Superior temporal gyrus (tissue), 1 donor: ENCODE measurements around the gene CTDSPL2.
"Not testable (repeated sequence)": the region's sequence is repeated elsewhere in the genome, so short reads cannot be mapped to it uniquely, and the experiment has no call there.

Experiments
- DNase-seq: peaks from one replicate; pipeline ENCODE4 v3.0.0-alpha.2; 2016; ENCODE audit errors: extremely low spot score

CTDSPL2 gene

DNA sequence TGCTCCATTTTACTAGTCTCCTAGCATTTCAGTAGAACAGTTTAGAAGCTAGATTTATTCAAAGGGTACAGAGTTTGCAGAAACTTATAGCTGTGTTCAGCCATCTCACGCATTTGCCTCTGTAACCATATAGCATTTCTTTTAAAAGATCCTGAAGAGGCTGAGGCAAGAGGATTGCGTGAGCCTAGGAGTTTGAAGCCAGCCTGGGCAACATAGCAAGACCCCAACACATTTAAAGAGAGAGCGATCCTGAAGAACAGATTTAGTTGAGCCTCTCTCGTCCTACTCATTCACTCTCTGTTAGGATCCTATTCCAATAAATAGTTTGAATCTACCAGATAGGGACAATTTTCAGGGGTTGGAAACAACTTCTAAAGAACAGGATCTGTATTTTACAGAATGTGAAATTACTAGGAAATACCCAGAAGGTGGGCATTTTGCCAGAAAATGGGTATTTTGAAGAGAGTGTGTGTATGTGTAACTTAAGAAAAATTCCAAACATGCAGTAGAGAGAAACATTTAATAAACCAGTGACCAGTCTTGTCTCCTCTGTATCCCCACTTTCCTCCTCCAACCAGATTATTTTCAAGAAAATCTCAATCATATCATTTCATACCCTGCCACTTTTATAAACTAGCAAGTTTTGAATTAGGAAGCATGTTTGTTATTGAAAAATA, 114.0 kb downstream of the CTDSPL2 start:
- peak; percentile 14 for DNase-seq

DNA sequence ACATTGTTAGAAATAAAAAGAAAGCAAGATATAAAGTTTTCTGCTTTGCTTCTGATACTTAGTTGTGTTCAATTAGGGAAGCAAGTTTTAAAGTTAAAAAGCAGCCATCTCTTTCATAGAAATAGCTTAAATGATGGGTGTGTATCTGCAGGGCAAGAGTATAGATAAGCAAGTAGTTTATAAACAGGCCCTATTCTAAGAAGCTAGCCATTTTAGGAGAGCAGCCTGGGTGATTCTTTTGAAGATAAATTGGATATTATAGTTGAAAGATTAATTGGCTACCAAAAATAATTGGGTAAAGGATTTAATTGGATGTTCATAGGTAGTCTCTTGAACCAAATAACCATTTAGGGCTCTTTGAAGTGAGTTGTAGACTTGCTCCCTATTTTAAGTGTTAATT, 115.2 kb downstream of the CTDSPL2 start:
- DNase-seq = no peak

DNA sequence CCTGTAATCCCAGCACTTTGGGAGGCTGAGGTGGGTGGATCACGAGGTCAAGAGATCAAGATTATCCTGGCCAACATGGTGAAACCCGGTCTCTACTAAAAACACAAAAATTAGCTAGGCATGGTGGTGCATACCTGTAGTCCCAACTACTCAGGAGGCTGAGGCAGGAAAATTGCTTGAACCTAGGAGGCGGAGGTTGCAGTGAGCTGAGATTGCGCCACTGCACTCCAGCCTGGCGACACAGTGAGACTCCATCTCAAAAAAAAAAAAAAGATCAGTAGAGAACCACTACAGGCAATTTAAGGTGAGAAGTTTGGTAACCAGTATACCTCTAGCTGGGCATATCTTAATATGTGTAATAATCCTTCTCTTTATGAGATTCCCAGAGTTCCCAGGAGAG, 117.3 kb downstream of the CTDSPL2 start:
- DNase-seq = not testable (repeated sequence)

DNA sequence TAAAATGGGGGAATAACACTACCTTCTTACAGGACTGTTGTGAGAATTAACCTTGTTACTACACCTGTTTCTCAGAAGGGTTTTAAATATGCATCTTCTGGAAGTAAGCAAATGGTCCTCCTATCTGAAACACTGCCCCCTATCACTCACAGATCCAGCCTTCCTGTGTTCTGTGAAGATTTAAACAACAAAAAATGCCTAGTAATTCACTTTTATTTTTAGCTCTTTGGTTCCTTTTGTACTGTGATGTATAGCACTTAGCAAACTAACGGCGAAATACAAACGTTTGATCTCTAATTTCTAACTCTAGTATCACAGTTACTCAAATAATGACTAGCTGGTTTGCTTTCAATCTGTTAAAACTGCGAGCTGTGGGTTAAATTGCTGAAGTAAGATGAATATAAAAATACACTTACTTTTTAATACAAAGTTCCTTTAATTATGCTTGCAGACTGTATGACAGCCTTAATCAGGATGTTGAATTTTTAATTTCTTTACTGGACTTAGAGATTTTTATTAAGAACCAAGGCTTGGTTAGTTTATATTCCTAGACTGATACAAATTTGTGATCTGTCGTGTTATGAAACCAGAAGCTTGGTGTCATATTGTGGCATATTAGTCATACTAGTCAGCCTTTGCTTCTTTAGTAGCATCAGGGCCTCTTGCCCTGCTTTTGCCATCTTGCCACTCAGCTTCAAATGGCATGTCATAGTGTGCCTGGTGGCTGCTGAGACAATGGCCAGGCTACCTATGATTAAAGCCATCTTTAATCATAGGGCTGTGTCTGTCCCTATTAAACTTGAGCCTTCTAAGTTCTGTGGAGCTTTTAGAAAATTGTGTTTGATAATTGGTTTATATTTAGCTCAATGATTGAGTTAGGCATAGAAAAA, 118.7 kb downstream of the CTDSPL2 start:
- peak; percentile 50 for DNase-seq

DNA sequence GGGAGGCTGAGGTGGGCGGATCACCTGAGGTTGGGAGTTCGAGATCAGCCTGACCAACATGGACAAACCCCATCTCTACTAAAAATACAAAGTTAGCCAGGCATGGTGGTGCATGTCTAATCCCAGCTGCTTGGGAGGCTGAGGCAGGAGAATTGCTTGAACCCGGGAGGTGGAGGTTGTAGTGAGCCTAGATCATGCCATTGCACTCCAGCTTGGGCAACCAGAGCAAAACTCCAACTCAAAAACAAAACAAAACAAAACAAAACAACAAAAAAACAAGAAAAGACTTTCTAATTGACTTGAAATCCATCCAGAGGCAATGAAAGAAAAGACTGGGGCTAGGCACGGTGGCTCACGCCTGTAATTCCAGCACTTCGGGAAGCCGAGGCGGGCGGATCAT, 121.7 kb downstream of the CTDSPL2 start:
- DNase-seq = not testable (repeated sequence)

DNA sequence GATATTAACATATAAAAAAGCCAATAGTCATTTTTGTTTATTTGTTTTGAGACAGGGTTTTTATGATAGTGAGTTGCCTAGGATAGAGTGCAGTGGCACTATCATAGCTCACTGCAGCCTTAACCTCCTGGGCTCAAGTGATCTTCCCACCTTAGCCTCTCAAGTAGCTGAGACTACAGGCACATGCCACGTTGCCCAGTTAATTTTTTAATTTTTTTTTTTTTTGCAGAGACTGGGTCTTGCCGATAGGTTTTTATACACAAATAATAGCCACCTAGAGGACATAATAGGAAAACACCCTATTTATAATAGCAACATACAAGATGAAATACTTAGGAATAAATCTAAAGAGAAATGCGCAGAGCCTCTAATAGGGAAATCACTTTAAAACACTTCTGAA, 122.8 kb downstream of the CTDSPL2 start:
- DNase-seq = peak; percentile 21

DNA sequence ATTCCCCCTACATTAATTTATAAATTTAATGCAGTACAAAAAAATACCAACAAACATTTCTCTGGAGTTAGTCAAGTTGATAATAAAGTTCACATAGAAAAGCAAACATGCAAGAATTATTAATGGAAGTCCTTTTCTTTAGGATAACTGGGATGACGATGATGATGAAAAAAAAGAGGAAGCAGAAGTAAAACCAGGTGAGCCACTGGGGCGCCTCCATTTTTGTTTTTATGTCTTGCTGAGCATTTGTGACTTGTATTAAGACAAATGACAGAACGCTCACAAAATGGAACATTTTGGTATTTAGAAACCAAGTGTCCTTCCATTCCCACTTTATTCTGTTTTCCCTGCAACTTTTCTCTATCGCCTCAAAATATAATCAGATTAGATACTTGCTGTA, 123.3 kb downstream of the CTDSPL2 start:
- no peak for DNase-seq

DNA sequence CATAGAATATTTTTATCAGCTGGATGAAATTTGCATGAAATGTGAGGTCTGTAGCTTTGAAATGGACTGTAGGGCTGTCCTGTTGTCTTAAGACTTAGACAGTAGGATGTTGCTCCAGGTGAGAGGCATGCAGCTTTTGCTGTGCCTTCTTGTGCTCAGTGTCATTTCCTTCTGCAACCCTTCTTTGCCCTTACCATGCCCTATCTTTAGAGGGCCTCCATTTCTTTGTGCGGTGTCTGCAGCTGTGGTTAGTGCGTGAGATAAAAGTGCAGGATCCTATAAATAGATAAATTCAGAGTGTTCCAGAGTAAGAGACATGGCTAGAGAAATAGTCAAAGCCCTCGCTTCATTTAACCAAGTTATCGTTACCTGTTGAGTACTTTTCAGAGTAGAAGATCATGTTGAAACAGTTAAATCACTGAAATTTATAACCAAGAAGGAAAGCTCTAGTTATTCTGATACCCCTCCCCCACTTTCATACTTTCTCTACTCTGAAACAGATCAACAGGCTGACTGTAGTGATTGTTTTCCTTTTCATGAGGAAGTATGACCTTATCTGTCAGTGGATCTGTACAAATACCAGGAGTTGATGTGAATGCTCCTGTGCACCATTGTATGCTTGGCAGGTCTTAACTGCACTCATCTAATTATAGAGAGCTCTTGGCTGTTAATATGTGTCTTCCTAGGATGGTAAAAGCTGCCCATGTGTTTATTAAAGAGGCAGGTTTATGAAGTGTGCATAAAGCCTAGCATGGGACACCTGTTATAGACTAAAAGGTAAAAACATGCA, 127.7 kb downstream of the CTDSPL2 start:
- no peak for DNase-seq

DNA sequence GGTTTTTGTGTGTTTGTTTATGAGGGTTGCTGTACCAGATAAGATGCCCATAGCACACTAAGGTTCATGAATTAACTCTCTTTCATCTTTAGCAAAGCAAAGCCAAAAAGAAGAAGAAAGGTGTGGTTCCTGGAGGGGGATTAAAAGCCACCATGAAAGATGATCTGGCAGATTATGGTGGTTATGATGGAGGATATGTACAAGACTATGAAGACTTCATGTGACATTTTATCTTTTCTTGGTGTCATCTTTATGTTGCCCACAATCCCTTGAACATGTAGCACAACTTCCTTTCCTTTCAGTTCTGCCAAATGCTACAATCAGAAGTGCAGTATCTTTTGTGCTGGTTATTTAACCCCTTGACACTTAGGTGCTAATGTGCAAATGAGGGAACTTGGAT, 133.5 kb downstream of the CTDSPL2 start:
- not testable (repeated sequence) for DNase-seq

DNA sequence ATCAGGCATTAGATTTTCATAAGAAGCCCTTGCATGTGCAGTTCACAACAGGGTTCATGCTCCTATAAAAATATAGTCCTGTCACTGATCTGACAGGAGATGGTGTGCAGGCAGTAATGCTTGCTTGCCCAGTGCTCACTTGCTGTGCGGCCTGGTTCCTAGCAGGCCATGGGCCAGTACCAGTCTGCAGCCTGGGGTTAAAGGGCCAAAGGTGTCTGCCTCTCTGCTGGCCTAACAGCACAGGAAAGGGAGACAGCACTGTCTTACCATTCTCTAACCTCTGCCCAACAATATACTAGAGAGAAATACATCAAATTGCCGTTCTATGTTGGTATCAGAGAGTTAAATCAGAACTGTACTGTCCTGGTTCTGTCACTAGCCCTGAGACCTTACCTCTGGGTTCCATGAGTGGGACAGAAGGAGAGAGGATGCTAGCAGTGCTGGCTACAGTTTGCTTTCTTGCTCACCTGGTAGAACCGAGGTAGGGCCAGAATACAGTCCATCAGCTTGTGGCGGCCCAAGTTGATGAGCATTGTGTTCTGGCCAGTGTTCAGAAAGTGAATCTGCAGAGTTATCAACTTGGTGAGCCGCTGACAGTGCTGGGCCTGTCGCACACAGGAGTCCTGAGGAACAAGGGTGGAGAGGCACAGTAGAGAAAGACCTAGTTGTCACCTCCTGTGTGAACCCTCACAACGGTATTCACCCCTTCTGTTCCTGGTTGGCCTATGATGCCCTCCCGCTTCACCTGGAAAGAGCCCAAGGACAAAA, 138.1 kb downstream of the CTDSPL2 start:
- no peak for DNase-seq

DNA sequence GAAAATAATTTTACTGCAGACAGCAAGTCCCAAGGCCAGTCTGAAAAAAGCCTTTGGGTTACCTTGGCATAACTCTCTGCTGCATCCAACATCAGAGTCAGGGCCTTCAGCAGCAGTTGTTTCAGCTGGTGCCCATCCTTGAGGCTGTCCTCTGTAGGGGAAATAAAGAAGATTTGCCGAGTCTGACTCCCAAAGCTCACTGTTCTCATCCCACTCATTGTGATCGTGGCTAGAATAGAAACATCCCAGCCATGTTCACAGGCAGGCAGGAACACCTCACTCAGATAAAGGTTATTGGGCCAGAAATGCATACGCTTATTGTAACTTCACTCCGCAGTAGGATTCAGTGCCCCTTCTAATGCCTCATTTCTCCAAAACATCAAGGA, 138.7 kb downstream of the CTDSPL2 start:
- peak; percentile 16 for DNase-seq

DNA sequence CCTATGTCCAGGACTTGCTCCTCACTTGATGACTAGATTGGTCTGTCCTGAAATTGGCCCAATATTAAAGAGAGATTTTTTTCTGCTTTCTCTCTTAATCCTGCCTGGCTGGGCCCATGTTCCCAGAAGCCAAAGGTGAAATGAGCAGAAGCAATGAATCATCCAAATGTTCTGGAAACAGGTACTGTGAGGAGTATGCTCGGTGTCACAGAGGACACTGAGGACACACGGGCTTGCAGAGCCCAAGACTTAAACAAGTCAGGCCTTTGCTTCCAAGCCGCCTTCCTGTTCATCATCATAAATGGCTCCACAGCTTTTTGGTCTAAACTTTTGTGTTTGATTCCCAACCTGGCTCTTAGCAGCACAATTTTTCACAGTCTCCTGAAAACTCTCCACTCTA, 140.9 kb downstream of the CTDSPL2 start:
- DNase-seq = no peak

DNA sequence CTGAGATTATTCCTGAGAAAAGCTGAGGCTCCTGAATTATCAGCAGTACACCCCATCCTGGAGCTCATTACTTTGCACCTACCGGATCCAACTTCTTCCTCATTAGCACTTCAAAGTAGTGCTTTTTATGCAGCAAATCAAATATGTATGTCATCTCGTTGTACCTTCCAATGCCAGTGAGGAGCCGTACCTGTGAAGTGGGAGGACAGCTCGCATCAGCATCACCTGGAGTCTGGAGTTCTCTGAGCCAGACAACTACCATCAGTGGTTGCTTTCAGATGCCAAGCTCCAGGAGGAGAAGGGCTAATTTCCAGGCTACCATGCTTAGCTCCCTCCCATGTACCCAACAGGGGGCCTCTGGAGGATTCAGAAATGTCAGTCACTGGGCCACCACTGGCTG, 141.9 kb downstream of the CTDSPL2 start:
- DNase-seq = no peak

DNA sequence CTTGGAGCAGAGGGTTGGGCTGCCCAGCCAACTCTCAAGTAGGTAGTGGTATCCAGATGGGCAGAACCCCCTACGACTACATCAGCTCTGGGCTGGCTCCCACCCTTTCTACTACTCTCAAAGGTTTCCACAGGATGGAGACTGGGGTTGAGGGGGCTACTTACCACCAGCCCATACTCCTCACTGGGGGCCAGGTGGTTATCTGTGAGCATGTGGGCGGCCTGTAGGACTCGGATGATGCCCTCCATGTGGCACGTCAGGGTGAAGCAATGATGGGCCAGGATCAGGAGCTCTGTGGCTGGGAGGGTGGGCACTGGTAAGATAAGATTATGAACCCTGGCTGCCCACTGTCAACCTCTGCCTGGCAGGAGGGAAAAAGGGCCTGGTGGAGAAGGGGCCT, 142.9 kb downstream of the CTDSPL2 start:
- no peak for DNase-seq

DNA sequence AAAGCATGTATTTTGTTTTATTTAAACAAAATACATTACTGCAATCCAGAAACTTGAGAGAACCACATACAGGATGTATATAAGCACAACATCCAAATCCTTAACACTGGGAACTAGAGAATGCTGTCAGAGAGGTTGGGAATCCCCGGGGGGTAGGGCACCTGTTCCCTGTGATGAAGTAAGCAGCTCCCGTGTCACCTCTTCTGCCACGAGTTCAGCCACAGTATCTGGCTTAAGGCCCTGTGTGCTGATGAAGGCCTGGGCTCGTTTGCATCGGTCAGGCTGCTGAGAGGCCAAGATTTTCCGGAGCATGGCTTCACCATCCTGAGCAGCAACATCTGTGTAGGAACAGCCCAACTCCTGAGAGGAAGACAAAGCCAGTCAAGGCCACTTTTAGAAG, 146.0 kb downstream of the CTDSPL2 start:
- no peak for DNase-seq

DNA sequence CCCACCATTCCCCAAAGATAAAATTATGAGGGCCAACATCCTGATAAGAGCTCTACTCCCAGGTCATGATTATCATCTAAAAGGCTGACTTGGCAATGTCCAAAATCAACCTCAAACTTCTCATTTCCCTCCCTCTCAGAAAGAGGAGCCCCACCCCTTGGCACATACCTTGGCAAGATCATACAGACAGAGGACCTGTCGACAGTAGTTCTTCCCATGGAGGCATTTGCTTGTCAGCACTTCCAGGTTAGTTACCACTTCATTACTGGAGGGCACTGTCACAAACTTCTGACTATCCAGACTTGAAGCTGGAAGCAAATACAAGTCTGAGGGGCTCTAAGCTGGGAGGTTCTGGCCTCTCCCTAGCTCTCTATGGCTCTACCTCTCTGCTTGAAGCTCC, 147.3 kb downstream of the CTDSPL2 start:
- DNase-seq = peak; percentile 2
